ENCODE results near the gene SERINC3. TPM values are rescaled to one million over a fixed set of nuclear protein-coding genes. Genes with fewer than 3 reads are reported as not detected.

The SERINC3 gene
- total and polyA plus RNA-seq, 2 of the 13 experiments (the other 11 are each of a cell fraction or from before 2014, with no cell fraction given) = 82.0 to 226 TPM

DNA sequence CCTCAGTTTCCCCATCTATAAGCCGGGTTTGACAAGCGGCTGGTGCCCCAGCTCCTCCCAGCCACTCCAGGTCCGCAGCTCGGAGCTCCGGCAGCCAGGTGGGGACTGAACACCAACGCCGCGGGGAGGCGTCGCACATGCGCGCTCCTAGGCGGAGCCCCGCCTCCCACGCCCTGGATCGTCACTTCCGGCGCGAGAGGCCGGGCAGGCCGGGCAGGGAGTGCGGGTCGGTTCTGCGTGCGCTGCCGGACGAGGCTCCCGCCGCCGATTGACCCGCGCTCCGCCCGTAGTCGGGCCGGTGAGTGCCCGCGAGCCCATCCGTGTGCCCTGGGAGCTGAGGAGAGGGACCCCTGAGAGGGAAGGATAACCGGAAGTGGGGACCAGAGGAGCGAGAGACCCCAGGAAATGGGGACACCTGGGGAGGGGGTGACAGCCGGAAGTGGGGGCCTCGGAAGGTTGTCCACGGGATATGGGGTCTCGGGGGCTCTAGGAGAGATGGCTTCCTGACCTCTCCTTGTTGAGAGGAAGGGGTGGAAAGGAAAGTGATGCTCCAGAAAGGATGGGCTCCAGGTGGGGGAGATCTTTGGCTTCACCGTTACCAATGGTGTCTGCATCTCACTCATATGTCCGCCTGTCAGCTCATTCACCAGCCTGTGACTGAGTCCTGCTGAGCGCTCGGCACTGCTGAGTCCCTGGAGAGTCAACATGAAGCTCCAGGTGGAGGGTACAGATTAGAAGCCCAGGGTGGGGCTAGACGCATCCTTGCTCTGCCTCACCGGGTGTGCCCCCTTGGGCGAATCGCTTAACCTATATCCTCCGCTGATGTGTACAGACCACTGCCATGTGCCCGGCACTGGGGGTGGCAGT is 45.9 kb downstream of the SERINC3 start, which contains the start of gene TTPAL (continued):
- TF ChIP-seq ZBTB33 (CRISPR knock-in tag; IDR thresholded peaks at IDR 0.05) (peak; percentile 65), CREB3 (CRISPR knock-in tag; IDR thresholded peaks at IDR 0.05) (peak; percentile 33; the same call in 1 of the 2 replicates), MIXL1 (CRISPR knock-in tag; IDR thresholded peaks at IDR 0.05) (peak; percentile 91), POLR2G (IDR thresholded peaks at IDR 0.05; ENCODE audit: low read depth, low read length) (peak; percentile 100), RAD21 (CRISPR knock-in tag; IDR thresholded peaks at IDR 0.05) (peak; percentile 89), XRCC5 (optimal IDR thresholded peaks at IDR 0.05; ENCODE audit: low read length) (peak; percentile 93), ZNF737 (CRISPR knock-in tag; IDR thresholded peaks at IDR 0.05; ENCODE audit: borderline replicate concordance) (peak; percentile 91), TBL1XR1 (IDR thresholded peaks at IDR 0.05; ENCODE audit: borderline replicate concordance, low read length, partially characterized antibody) (no peak), ZNF121 (CRISPR knock-in tag; IDR thresholded peaks at IDR 0.05) (no peak)
- TF ChIP-seq, protein P1, sequence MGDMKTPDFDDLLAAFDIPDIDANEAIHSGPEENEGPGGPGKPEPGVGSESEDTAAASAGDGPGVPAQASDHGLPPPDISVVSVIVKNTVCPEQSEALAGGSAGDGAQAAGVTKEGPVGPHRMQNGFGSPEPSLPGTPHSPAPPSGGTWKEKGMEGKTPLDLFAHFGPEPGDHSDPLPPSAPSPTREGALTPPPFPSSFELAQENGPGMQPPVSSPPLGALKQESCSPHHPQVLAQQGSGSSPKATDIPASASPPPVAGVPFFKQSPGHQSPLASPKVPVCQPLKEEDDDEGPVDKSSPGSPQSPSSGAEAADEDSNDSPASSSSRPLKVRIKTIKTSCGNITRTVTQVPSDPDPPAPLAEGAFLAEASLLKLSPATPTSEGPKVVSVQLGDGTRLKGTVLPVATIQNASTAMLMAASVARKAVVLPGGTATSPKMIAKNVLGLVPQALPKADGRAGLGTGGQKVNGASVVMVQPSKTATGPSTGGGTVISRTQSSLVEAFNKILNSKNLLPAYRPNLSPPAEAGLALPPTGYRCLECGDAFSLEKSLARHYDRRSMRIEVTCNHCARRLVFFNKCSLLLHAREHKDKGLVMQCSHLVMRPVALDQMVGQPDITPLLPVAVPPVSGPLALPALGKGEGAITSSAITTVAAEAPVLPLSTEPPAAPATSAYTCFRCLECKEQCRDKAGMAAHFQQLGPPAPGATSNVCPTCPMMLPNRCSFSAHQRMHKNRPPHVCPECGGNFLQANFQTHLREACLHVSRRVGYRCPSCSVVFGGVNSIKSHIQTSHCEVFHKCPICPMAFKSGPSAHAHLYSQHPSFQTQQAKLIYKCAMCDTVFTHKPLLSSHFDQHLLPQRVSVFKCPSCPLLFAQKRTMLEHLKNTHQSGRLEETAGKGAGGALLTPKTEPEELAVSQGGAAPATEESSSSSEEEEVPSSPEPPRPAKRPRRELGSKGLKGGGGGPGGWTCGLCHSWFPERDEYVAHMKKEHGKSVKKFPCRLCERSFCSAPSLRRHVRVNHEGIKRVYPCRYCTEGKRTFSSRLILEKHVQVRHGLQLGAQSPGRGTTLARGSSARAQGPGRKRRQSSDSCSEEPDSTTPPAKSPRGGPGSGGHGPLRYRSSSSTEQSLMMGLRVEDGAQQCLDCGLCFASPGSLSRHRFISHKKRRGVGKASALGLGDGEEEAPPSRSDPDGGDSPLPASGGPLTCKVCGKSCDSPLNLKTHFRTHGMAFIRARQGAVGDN (CRISPR knock-in tag; IDR thresholded peaks at IDR 0.05) = peak; percentile 100
- TF ChIP-seq, protein P2, sequence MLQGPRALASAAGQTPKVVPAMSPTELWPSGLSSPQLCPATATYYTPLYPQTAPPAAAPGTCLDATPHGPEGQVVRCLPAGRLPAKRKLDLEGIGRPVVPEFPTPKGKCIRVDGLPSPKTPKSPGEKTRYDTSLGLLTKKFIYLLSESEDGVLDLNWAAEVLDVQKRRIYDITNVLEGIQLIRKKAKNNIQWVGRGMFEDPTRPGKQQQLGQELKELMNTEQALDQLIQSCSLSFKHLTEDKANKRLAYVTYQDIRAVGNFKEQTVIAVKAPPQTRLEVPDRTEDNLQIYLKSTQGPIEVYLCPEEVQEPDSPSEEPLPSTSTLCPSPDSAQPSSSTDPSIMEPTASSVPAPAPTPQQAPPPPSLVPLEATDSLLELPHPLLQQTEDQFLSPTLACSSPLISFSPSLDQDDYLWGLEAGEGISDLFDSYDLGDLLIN (CRISPR knock-in tag; IDR thresholded peaks at IDR 0.05; ENCODE audit: borderline replicate concordance) = peak; percentile 70; the same call in 1 of the 2 replicates
- TF ChIP-seq, protein P3, sequence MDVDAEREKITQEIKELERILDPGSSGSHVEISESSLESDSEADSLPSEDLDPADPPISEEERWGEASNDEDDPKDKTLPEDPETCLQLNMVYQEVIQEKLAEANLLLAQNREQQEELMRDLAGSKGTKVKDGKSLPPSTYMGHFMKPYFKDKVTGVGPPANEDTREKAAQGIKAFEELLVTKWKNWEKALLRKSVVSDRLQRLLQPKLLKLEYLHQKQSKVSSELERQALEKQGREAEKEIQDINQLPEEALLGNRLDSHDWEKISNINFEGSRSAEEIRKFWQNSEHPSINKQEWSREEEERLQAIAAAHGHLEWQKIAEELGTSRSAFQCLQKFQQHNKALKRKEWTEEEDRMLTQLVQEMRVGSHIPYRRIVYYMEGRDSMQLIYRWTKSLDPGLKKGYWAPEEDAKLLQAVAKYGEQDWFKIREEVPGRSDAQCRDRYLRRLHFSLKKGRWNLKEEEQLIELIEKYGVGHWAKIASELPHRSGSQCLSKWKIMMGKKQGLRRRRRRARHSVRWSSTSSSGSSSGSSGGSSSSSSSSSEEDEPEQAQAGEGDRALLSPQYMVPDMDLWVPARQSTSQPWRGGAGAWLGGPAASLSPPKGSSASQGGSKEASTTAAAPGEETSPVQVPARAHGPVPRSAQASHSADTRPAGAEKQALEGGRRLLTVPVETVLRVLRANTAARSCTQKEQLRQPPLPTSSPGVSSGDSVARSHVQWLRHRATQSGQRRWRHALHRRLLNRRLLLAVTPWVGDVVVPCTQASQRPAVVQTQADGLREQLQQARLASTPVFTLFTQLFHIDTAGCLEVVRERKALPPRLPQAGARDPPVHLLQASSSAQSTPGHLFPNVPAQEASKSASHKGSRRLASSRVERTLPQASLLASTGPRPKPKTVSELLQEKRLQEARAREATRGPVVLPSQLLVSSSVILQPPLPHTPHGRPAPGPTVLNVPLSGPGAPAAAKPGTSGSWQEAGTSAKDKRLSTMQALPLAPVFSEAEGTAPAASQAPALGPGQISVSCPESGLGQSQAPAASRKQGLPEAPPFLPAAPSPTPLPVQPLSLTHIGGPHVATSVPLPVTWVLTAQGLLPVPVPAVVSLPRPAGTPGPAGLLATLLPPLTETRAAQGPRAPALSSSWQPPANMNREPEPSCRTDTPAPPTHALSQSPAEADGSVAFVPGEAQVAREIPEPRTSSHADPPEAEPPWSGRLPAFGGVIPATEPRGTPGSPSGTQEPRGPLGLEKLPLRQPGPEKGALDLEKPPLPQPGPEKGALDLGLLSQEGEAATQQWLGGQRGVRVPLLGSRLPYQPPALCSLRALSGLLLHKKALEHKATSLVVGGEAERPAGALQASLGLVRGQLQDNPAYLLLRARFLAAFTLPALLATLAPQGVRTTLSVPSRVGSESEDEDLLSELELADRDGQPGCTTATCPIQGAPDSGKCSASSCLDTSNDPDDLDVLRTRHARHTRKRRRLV (CRISPR knock-in tag; IDR thresholded peaks at IDR 0.05) = no peak; the same call in 1 of the 2 replicates
